Measurements from ENCODE around the gene HIVEP3.
"Not testable (repeated sequence)": the region's sequence is repeated elsewhere in the genome, so short reads cannot be mapped to it uniquely, and the experiment has no call there.

Gene HIVEP3

DNA sequence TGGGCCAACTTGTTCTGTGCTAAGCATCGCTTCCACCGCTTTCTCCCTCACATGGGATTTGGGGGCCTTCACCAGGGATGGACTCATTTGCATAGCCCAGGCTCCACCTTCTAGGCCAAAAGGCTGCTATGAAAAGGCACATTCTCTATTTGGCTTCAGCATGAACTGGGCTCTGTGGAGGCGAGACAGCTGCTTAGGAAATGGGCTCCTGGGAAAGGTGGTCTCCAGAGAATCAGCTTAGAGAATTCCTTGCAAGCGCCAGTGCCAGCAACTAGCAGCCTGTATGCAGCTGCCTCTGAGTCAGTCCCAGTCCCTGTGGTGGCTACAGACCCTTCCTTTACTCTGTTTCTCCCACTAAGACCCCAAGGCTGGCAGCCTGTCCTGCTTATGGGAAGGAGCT is 214.5 kb downstream of the HIVEP3 start:
- DNase-seq, result no peak

- no peak for DNase-seq
Observed at GRCh38 chr1:41702771-41703170, 216.0 kb downstream of the HIVEP3 start.

DNA sequence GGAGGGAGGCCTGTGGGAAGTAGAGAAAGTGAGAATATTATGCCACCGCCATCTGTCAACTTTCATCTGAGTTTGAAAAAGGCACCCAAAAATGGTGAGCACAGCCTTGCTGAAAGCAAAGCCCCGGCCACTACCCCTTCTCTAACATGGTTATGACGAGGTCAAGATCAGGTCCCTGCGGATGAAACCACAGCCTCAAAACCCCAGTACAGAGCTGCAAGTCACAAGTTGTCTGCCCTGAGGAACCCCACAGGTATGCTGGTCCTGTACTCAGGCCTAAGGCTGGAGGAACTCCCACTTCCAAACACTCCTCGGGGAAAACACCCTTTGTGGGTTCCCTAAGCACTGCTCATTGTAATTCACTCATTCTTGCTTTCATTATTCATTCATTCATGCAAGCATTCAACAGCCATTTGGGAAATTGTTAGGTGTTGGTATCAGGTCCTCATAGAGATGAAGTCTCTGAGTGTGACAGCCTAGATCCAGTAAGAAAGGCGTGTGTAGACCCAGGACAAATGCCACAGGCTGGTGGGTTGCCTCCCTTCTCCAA is 217.7 kb downstream of the HIVEP3 start:
- DNase-seq, result no peak

- no peak for DNase-seq
Observed at GRCh38 chr1:41700581-41700980, 218.1 kb downstream of the HIVEP3 start.

DNA sequence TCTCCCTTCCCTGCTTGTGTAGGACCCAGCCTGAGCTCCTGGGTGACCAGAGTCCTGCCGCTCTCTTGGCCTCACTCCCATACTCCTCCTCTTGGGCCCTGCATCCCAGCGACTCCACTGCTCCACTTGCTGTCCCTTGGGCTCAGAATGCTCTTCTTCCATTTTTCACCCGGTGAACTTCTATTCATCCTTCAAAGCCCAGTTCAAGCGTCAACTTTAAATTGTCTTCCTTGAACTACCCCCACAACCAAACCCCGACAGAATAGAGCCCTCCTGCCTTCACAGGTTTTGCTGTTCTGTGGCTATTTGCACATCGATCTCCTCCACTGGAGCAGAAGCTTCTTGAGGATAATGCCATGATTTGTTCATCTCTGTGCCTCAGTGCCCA is 218.9 kb downstream of the HIVEP3 start:
- no peak for DNase-seq

- DNase-seq, result no peak
Observed at GRCh38 chr1:41698916-41699860, 219.5 kb downstream of the HIVEP3 start.

- no peak for DNase-seq
Observed at GRCh38 chr1:41696381-41696780, 222.3 kb downstream of the HIVEP3 start.

GRCh38 chr1:41695118-41695745 is 223.5 kb downstream of the HIVEP3 start:
- DNase-seq, result no peak

- not testable (repeated sequence) for DNase-seq
Observed at GRCh38 chr1:41691966-41692365, 226.8 kb downstream of the HIVEP3 start.

- no peak for DNase-seq
Observed at GRCh38 chr1:41691424-41691823, 227.3 kb downstream of the HIVEP3 start.

GRCh38 chr1:41690331-41690730 is 228.4 kb downstream of the HIVEP3 start:
- no peak for DNase-seq

DNA sequence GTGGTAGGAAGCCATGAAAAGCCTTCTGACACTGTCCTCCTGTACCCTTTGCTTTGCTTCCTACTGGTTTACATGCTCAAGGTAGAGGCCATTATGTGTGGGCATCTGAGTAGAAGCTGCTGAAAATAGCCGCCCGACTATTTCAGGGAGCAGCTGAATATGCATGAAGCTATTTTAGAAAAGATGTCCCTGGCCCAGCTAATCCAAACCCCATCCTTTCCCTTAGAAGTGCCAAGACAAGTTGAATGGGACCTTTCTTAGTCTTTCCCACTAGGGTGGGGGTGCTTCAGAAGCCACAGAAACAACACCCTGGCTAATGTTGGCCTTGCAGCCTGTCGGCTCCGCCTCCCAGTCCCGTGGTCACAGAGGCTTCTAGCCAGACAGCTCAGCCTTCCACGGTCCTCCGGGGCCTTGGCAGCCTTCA is 229.2 kb downstream of the HIVEP3 start:
- DNase-seq, result no peak

DNA sequence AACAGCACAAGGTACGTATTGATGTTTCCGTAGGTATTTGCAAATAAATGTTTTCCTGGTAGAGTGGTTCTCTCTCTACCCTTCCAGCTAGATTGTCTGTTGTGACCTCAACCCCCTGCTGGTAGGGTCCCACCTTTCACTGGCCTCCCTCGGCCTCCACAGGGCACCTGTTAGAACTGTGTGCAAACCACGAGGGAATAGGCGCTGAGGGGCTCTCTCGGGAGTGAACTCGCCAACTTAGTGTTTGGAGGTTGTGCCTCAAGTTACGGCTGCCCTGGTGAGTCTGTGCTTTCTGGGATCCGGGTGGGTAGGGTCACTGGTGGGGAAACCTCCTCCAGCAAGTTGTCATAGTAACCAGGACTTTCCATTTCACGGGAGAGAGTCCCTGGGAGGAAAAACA is 229.6 kb downstream of the HIVEP3 start:
- DNase-seq, result no peak

GRCh38 chr1:41687007-41687406 is 231.7 kb downstream of the HIVEP3 start:
- DNase-seq, result no peak

GRCh38 chr1:41683681-41684500 is 234.8 kb downstream of the HIVEP3 start:
- DNase-seq, result peak; percentile 12

DNA sequence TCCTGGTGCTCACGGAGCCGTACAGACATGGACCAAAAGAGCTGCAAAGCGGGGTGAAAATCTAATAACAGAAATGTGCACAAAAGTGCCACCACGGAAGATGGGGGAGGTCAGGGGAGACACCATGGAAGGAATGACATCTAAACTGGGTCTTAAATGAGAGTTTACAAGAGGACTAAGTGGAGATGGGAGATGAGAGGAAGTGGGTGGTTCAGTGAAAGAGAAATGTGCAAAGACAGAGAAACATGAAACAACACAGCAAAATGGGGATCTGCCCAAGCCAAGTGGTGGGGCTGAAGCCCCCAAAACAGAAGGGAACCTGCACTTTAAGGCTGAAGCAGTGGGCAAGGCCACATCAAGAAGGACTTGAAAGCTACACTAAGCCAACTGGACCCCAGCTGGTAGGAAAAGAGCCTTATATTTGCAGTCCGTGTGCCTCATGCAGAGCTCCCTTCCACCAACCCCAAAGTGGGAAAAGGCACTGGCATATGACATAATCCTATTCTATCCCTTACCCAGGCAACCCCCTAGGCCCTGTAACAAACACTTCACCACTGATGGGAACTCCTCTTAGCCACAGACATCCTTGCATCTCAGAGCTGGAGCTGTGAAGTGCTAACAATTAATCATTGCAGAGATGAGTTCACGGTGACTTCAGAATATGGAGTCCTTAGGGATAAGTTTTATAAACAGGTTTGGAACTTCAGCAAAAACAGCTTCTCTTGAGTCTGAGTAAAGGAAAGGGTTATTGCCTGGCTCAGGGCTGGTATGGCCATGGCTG is 235.7 kb downstream of the HIVEP3 start:
- no peak for DNase-seq

- DNase-seq, result no peak
Observed at GRCh38 chr1:41682149-41682548, 236.6 kb downstream of the HIVEP3 start.

DNA sequence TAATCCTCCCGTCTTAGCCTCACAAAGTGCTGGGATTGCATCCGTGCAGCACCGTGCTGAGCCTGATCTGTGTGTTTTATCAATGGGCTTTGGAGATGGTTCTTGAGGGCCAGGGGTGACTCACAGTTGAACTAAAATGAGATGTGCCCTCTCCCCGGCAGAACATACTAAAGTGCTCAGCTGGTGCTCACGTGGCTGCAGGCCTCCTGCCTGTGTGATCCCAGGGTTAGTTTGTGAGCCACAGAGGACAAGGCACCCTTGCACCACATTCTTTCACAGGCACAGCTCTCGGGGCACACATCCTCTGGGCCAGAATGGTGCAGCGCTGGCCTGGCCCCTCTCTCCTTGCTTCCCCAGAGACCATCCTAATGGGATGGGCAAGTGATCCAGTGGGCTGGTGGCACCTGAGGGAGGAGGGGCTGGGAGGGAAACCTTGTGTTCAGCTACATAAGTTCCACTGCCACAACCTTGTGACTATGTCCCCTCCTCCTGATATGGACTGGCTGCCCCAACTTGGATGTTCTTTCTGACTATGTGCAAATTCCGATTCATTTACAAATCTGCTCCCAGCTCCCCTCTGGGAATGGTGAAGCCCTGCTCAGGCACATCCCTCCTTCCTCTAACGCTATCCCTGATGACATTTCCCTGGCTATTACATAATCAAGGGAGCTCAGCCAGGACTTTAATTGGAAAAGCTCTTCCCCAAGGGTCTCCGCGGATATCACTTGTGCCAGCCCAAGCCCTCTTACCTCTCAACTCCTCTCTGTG is 237.2 kb downstream of the HIVEP3 start:
- DNase-seq, result no peak

- DNase-seq, result no peak
Observed at GRCh38 chr1:41679994-41680393, 238.7 kb downstream of the HIVEP3 start.

DNA sequence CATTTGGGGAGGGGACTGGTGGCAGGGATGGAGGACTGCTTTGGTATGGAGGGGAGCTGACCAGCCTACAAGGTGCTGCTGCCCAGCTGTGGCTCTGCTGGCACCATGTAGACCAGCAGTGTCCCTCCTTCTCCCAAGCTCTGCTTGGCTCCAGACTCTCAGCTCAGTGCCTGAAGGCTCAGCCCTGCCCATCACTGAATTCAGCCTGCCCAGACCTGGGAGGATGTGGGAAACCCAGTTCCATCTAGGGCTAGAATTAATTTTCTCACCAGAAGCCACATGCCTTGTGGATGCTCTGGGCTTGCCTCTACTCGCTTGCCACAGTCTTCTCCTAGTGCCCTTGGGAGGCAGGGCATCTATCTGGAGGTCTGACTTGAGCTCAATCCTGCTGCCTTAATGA is 239.2 kb downstream of the HIVEP3 start:
- DNase-seq, result no peak

DNA sequence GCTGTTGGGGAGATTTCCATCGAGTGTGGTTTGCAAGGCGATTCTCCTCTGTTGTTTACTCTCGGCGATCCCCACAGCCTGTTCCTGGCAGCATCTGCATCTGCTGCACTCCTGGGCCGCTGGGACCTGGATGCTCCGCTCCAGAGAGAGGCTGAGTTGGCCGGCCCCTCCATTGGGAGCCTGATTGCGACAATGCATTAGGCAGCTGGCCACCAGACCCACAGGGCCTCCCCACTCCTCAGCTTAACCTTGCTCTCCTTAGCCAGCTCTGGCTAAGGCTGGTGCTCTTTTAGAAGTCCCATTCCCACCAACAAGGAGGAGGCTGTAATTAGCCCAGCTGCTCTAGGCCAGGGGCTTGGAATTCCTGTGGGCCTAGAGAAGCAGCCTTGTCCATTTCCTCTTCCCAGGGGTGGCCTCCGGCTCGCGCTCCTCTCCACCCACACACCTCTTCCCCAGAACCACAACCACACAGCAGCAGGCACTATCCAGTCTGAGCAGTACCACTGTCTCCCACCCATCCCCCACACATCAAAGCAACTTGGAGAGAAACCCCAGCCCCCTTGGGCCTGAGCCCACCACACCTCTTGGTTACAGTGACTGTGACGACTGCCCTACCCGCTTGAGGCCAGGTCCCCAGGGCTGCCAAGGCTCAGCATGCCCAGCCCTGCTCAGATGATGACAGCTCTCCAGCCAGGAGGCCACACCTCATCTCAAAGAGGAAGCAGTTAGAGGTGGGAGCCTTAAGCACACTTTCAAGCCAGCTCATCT is 240.4 kb downstream of the HIVEP3 start:
- peak; percentile 28 for DNase-seq
